Stimulated activated CD8-positive, alpha-beta memory T cell treated with anti-CD3 and anti-CD28 coated beads, Interleukin-12 subunit alpha, Interleukin-12 subunit beta, amount 100 ng/mL, for 24 hours (primary cell): ENCODE results near the gene TRIM52.

ENCODE experiments used
- DNase-seq: peaks from one replicate; pipeline ENCODE4 v3.0.0-alpha.2; 2020; ENCODE audit errors: extremely low read depth

Gene TRIM52

DNA sequence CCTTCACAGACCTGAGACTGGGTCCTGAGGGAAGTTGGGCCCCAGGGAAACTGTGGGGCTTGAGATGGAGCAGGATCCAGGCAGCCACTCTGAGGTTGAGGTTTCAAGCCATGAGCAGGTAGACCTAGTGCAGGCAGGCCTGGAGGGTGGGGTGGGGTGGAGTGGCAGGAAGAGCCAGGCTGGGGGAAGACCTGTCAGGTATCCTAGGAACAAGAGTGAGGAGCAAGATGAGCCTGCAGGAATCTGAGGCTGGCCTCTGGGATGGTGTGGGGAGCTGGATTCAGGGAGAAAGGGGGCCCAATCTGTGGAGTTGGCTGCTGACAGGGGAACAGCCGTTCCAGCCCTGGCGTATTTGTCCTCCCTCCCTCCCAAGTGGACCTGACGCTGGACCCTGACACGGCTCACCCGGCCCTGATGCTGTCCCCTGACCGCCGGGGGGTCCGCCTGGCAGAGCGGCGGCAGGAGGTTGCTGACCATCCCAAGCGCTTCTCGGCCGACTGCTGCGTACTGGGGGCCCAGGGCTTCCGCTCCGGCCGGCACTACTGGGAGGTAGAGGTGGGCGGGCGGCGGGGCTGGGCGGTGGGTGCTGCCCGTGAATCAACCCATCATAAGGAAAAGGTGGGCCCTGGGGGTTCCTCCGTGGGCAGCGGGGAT, 27.0 kb downstream of the TRIM52 start:
- DNase-seq = no peak

DNA sequence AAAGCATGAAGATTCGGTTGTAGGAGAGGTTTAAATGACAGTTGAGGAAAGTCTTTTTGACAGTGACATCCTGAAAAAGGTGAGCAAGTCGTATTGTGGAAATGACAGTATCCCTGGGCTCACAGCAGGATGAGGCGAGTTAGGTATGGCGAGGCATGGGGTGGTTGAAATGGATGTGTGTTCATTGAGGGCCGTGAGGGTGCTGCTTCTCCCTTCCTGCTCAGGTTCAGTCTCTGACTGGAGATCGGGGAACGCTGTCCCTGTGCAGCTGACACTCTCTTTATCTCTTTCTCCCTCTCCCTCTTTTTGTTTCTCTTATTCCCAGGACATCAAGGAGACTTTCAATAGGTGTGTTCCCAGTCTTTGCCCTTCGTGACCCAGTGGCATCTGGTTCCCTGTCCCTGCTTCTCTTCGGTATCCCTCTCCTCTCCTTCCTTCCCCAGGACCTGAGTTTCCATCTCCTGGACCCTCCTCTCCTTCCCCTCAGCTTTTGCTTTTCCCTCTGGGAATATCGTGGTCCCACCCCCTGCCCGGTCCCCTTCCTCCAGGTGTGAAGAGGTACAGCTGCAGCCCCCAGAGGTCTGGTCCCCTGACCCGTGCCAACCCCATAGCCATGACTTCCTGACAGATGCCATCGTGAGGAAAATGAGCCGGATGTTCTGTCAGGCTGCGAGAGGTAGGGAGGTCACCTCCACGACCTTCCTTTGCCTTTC, 27.7 kb downstream of the TRIM52 start:
- no peak for DNase-seq

DNA sequence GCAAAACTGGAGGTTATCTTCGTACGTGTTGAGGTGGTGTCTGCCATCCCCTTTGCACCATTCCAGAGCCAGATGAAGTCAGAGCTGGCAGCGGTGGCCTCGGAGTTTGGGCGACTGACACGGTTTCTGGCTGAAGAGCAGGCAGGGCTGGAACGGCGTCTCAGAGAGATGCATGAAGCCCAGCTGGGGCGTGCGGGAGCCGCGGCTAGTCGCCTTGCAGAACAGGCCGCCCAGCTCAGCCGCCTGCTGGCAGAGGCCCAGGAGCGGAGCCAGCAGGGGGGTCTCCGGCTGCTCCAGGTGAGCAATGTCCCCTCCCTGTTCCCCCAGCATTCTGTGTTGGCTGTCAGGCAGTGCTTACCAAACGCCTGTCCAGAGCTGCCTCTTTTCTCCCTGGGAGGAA, 28.4 kb downstream of the TRIM52 start:
- DNase-seq = no peak

DNA sequence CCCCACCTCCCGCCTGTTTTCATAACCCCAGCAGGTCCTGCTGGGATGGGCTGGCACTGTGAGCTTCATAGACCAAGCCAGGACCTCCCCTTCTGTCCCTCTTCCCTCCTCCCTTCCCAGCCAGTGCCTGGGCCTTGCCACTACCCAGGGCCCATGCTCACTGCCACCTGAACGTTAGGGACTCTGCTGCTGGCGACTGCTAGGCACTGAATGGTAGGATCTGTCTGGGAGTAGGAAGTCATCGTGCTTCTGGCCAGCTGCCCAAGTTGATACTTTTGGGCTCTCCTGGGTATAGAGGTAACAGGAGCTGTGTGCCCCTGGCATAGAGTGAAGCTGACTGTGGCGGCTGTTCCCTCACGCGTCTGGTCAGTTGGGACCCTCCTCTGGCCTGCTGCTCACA, 29.5 kb downstream of the TRIM52 start:
- DNase-seq = no peak

DNA sequence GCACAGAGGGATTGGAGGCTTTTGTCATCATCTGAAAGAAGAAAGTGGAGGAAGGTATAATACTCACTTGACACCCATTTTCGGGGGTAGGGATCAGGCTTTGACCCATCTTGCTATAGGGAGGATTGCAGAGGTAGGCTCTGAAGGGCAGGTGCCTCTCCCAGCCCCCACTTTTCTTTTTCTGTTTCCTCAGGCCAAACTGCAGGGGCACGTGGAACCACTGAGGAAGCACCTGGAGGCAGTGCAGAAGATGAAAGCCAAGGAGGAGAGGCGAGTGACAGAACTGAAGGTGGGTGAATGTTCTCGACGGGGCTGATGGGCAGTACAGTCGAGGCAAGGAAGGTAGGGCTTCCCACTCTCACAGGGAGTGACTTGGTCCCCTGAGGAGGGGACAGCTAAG, 30.4 kb downstream of the TRIM52 start:
- DNase-seq = no peak

DNA sequence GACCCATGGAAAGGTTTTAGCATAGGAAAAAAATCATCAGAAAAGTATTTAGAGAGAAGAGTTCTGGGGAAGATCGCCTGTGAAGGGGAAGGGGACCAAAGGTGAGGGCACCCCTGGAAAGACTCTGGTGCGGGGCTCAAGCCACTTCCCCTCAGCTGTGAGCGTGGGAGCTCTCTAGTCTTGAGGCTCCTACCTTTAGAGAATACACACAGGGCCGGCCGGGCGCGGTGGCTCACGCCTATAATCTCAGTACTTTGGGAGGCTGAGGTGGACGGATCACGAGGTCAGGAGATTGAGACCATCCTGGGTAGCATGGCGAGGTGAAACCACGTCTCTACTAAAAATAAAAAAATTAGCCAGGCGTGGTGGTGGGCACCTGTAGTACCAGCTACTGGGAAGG, 30.9 kb downstream of the TRIM52 start:
- DNase-seq = no peak

DNA sequence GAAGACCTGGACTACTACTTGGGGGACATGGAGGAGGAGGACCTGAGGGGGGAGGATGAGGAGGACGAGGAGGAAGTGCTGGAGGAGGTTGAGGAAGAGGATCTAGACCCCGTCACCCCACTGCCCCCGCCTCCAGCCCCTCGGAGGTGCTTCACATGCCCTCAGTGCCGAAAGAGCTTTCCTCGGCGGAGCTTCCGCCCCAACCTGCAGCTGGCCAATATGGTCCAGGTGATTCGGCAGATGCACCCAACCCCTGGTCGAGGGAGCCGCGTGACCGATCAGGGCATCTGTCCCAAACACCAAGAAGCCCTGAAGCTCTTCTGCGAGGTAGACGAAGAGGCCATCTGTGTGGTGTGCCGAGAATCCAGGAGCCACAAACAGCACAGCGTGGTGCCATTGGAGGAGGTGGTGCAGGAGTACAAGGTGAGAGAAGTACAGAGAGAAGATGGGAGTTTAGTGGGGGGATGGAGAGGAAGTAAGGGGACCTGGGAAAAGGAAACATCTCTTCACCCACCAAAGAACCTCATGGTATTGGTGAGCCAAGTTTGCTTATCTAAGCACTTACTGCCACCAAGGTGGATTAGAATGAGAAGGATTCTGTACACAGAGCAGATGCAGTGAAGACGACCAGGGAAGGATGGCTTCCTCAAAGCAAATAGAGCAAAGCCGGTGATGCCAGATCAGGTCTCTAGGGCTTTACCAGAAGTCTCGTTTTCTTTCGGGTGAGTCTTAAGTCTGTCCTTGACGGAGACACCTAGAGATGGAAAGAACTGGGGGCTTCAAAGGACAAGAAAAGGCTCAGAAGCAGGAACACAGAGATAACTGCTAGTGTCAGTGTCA, 36.3 kb downstream of the TRIM52 start:
- DNase-seq = no peak

DNA sequence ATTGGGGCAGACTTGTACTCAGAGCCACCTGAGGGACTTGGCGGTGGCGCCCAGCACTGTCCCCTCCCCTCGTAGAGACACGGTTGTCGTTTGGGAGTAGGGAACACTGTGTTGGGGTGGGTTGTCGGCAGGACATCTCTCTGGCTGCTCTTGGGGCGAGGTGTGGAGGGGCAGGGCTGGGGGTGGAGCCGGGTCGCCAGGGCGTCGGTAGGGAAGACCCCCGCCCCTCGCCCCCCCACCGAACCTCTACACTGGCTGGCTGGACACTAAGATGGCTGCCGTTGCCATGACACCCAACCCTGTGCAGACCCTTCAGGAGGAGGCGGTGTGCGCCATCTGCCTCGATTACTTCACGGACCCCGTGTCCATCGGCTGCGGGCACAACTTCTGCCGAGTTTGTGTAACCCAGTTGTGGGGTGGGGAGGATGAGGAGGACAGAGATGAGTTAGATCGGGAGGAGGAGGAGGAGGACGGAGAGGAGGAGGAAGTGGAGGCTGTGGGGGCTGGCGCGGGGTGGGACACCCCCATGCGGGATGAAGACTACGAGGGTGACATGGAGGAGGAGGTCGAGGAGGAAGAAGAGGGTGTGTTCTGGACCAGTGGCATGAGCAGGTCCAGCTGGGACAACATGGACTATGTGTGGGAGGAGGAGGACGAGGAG, 37.1 kb downstream of the TRIM52 start:
- no peak for DNase-seq

DNA sequence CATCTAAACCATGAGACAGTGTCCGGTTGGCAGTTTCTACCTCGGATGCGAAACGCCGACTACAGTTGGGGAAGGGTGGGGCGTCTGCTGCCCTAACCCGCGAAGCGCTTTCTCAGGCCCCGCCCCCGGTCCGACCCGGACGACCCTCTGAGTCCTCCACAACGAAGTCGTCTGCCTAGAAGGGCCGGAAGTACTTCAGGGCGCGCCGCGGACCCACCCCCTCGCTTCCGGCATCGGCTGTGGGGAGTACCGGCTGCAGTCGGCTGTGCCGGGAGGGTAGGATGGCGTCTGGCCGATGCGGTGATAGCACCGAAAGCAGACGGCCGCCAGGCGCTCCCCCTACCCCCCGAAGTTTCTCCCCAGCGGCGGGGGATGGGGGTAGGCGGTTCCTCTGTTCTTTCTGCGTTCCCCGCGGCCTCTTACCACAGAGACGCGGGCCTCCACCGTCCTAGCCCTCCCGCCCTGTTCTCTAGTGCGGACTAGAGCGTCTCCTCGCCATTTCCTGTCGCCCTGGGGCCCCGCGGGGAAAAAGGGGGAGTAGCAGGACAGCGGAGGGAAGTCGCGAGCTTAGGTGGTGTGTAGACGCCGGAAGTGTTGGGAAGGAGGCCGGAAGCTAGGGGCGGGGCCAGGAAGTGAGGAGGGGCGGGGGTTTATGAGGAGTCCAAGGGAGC, 37.8 kb downstream of the TRIM52 start, which contains the start of gene TRIM41:
TSS of gene TRIM41 (plus strand) at position 224 of the 671 bp plus-strand sequence. CDS start 719 bp downstream, outside the sequence.
- DNase-seq = peak; percentile 98

DNA sequence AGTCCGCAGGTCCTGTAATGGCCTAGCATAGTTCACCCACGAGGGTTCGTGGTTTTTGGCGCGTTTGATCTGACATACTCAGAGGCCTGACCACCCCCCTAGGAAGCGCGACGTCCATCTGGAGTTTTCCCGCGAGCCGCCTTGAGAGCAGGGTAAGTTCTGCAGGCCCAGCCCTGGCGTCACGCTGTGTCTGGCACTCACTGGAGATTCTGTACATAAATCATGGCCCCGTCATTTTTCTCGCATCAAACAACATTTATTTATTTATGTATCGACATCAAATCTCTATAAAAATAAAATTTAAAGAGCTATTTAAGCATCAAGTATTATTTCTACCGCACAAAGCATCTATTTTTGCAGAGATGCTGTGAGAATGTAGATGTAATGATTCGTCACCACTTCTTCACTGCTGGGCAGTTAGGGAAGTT, 38.3 kb downstream of the TRIM52 start:
- no peak for DNase-seq

DNA sequence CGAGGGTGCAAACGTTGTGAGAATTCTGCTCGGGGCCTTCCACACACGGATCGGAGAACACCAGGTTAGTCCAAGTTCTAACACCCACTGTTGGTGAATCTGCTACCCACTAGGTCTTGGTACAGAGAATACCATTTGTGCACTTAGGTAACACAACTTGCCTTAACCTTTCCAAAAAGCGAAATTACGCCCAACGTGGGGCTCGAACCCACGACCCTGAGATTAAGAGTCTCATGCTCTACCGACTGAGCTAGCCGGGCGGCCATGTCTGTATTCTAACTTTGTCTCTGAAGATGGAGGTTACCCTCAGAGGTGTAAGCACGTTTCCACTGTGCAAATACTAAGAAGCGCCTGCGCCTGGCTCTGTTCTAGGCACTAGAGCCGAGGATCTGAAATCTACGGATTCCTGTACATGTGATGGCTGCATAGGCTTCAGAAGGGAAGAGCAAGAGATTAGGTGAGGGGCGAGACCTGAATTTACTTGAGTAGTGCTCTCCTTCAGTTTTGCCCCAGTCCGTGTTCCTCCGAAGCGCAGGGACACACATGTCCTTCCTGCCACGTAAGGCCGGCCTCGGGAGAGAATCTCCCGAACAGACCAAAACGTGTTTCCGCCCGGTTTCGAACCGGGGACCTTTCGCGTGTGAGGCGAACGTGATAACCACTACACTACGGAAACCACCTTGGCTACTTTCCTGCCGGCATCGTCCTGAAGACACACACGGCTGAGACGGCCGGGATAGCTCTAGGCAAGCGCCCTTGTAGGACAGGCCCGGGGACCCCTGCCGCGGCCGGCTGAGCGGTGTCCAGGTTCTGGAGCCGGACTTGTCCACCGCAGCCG, 38.9 kb downstream of the TRIM52 start:
- peak; percentile 88 for DNase-seq

DNA sequence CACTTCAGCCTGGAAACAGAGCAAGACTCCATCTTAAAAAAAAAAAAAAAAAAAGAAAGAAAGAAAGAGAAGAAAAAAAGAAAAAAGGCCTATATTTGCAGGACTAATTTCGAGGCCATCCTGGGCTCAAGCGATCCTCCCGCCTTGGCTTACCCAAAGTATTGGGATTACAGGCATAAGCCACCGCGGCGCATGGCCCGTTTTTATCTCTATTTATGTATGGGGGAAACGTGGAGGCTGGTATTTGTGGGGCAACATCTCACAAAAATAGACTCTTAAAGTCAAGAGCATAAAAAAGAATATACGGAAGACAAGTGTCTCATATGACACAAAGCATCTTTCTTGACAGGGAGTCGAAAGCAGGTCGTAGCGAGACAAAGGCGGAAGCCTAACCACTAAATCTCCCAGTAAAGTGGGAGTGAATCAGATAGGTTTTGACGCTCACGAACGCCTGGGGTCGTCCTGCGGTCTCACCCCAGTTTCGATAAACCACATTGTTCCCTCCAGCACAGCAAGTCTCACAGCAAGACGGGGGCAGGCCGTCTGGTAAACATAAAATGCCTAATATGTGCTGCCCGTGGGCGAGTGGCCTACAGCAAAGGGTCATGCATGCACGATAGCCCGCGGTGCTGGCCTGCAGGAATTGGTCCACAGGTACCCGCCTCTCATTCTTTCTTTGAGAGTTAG, 39.7 kb downstream of the TRIM52 start:
- no peak for DNase-seq

DNA sequence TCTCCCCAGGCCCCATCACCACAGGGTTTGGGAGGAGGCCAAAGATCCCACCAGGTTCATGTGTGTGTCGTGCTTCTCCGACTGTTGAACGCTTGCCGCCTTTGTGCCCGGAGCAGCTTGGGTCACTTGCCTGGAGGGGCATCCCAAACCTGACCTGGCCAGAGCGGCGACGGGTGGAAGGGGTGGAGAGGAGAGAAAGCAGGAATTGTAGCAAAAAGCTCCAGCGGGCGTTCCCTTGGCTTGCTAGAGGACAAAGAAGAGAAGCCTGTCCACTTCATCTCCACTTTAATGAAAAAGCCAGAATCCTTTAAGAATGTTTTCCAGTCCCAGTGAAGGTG, 40.8 kb downstream of the TRIM52 start:
- DNase-seq = no peak

DNA sequence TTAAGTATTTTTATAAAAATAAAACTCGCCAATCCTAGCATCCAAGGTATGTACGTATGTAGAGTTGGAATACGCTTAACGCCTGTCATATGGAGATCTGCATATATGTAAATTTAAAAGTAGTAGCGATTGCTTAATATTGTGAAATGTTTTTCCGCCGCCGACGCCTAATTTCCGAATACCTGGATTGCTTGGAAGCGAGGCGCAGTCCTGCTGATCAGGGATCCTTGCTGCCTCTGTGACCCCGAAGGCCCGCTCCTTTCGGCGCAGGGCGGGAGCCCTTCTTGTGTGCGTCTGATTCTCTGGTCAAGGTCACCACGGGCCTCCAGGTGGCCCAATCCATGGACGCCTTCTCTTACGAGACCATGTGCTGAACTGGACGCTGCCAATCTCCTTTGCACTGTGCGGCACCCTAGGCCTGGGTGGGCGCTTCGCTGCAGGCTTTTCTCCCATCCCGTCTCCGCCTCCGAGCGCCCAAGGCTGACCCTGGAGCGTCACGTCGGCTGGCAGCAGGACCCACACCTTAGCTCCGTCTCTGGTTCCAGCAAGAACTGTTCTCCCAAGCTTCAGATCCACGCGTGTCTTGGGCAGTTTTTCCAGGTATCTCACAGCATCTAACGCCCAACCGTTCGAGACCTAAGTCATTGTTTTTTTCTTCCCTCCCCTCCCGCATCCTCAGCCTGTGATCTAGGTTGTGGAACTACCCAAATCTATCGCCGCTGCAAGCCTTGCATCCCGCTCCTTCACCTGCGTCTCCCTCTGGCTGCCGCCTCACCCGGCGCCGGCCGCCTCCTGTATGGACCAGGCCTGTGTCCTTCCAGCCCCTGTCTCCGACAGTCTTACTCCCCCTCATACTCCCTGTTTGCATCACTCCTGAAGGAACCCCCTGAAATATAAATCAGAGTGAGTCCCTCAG, 41.4 kb downstream of the TRIM52 start:
- no peak for DNase-seq

DNA sequence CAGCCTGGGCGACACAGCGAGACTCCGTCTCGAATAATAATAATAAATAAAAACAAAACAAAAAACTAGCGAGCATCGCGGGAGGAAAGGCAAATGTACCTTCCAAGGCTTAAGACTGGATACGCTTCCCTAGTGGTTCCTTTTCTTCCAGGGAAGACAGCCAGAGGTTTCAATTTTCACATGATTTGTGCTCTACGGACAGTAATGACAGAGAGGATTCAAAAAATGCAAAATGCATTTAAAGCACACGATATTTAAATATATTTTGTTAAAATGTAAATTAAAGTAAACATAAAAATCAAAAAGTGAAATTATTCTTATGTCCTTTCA, 42.2 kb downstream of the TRIM52 start:
- DNase-seq = no peak

DNA sequence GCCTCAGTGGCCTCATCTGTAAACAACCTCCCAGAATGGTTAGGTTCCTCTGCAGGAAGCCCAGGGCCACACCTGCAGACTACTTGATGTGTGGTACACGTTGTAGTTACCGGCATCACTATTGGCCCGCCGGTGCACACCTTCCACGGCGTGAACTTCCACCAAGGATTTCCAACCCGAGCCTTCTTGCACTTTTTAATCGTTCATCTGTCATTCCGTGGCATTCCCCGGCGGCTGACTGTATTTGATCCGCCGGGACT, 43.2 kb downstream of the TRIM52 start:
- no peak for DNase-seq

DNA sequence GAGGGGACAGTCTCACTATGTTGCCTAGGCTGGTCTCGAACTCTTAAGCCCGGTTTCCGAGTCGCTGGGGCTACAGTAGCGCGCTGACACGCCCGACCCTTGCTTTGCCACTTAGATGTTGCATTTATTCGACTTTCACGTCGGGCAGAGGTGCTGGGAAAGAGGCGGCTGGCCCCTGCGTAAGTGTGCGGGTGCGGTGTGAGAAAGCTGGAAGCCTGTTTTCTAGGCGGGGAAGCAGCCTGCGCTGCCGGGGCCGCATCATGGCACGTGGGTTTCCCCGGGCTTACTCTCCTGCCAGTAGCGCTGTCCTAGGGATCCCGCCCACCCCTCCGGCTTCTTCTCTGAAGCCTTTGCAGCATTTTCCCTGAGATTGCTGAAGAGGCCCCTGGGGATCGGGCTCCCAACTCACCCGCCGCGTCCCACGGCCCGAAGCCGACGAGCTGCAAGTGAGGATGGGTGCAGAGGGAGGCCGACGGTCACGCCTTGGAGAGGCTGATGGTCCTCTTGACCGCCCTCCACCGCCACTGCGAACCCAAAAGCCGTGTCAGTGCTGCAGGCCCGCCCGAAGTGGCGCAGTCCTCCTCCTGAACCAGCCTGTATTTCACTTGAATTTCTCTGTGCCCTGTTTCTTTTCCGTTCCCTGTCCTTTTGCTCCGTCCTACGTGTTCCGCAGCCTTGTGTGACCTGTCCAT, 43.7 kb downstream of the TRIM52 start:
- no peak for DNase-seq

DNA sequence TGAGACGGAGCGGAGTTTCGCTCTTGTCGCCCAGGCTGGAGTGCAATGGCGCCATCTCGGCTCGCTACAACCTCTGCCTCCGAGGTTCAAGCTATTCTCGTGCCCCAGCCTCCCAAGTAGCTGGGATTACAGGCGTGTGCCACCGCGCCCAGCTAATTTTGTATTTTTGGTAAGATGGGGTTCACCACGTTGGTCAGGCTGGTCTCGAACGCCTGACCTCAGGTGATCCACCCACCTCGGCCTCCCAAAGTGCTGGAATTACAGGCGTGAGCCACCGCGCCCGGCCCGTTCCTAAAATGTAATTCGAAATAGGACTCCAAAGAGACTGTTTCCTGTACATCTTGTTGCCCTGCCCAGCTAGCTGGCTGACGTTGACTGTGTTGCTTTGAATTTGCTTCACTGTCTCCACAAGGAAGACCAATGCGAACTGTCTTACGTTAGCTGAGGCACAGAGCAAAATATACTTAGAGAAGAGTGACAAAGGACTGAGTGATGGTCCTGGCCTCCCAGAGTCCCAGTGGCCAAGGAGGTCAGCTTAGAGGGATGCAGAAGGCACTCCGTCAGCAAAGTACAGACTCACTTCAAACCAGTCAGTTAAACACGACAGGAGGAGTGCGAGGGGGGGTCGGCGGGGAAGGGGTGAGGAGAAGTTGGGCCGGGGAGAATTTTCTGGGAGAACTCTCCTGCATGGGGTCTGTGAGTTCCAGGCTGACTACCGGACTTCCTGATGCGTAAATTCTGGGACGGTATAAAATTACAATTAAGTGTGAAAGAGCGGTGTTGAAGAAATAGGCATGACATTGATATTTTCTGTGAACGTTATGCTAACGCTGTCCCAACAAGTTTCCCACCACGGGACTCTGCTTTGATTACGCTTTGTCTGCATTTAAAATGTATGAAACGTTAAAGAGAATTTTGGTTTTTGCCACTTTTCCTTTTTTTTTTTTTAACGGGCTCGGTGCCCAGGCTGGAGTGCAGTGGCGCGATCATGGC, 44.6 kb downstream of the TRIM52 start:
- no peak for DNase-seq
